Stimulated activated CD4-positive, alpha-beta T cell treated with anti-CD3 and anti-CD28 coated beads, TNF-alpha, amount 100 ng/mL, for 48 hours (primary cell): ENCODE measurements around the gene PRRG1.
"Not testable (repeated sequence)": the region's sequence is repeated elsewhere in the genome, so short reads cannot be mapped to it uniquely, and the experiment has no call there.

Experiments
- DNase-seq, 3 donors: peaks; one replicate each; pipeline ENCODE4 v3.0.0-alpha.2; 2020; ENCODE audit warnings: low read depth in 3 of 3

The PRRG1 gene

GRCh38 chrX:37378404-37378803, 29.2 kb downstream of the PRRG1 start:
- no peak for DNase-seq

GRCh38 chrX:37378830-37379229, 29.7 kb downstream of the PRRG1 start:
- no peak for DNase-seq

GRCh38 chrX:37380256-37380655, 31.1 kb downstream of the PRRG1 start:
- DNase-seq, result no peak

- no peak for DNase-seq
These were observed 31.8 kb downstream of the PRRG1 start for GRCh38 chrX:37380924-37381323.

GRCh38 chrX:37383313-37383712, 34.1 kb downstream of the PRRG1 start:
- DNase-seq, result no peak

GRCh38 chrX:37388413-37388812, 39.2 kb downstream of the PRRG1 start:
- no peak for DNase-seq

GRCh38 chrX:37405956-37406355, 56.8 kb downstream of the PRRG1 start:
- no peak for DNase-seq

- no peak for DNase-seq
These were observed 58.6 kb downstream of the PRRG1 start for GRCh38 chrX:37407736-37408135.

- no peak for DNase-seq
These were observed 60.1 kb downstream of the PRRG1 start for GRCh38 chrX:37409278-37409677.

GRCh38 chrX:37420185-37420584, 71.0 kb downstream of the PRRG1 start:
- no peak for DNase-seq

- DNase-seq, result no peak
These were observed 71.6 kb downstream of the PRRG1 start for GRCh38 chrX:37420756-37421155.

GRCh38 chrX:37424000-37424429, 74.9 kb downstream of the PRRG1 start:
- DNase-seq, result no peak

- no peak for DNase-seq
These were observed 76.2 kb downstream of the PRRG1 start for GRCh38 chrX:37425370-37425769.

GRCh38 chrX:37428962-37429361, 79.8 kb downstream of the PRRG1 start:
- not testable (repeated sequence) for DNase-seq

GRCh38 chrX:37434362-37434761, 85.2 kb downstream of the PRRG1 start:
- DNase-seq, result no peak

- DNase-seq, result no peak
These were observed 88.0 kb downstream of the PRRG1 start for GRCh38 chrX:37437160-37437559.

GRCh38 chrX:37441377-37441776, 92.2 kb downstream of the PRRG1 start:
- no peak for DNase-seq

GRCh38 chrX:37445182-37445581, 96.0 kb downstream of the PRRG1 start:
- DNase-seq, result no peak

- DNase-seq, result no peak
These were observed 104.7 kb downstream of the PRRG1 start for GRCh38 chrX:37453821-37454220.

GRCh38 chrX:37454537-37455285, 105.5 kb downstream of the PRRG1 start:
- DNase-seq, result no peak

GRCh38 chrX:37455381-37455780, 106.2 kb downstream of the PRRG1 start:
- no peak for DNase-seq

- not testable (repeated sequence) for DNase-seq
These were observed 111.1 kb downstream of the PRRG1 start for GRCh38 chrX:37460285-37460684.

GRCh38 chrX:37462346-37462745, 113.2 kb downstream of the PRRG1 start:
- DNase-seq, result no peak
